DND-41 (cell line): ENCODE data around the gene IRF5.

Source experiments
- EZH2 ChIP-seq: IDR thresholded peaks from 3 replicates; pipeline ENCODE4 v1.6.1; 2012; ENCODE audit warnings: borderline replicate concordance, low read depth, mild to moderate bottlenecking, moderate library complexity, low read length, inconsistent platforms; ENCODE audit not compliant: severe bottlenecking
- TF ChIP-seq, protein P1 (sequence below): IDR thresholded peaks from 2 replicates; pipeline ENCODE4 v1.5.1; 2012; ENCODE audit warnings: borderline replicate concordance, low read length, moderate library complexity, mild to moderate bottlenecking; ENCODE audit not compliant: poor library complexity, severe bottlenecking; ENCODE audit errors: extremely low read depth

DNA sequence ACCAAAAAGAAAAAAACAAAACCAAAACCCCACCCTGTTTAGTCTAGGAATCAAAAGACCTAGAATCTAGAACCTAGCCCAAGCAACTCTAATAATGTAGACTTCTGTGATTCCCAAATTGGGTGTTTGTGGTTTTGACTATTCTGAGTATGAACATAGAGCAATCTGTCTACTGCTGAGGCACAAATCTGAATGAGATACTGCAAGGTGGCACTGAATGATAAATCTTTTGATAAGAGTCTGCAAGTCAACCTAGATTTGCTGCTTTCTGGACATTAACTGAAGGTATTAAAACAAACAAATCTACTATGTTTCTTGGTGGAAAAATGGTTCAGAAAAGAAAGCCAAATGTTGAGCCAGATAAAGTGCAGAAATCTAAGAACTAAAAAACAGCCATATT lies 50.6 kb downstream of the IRF5 start:
- TF ChIP-seq, protein P1, sequence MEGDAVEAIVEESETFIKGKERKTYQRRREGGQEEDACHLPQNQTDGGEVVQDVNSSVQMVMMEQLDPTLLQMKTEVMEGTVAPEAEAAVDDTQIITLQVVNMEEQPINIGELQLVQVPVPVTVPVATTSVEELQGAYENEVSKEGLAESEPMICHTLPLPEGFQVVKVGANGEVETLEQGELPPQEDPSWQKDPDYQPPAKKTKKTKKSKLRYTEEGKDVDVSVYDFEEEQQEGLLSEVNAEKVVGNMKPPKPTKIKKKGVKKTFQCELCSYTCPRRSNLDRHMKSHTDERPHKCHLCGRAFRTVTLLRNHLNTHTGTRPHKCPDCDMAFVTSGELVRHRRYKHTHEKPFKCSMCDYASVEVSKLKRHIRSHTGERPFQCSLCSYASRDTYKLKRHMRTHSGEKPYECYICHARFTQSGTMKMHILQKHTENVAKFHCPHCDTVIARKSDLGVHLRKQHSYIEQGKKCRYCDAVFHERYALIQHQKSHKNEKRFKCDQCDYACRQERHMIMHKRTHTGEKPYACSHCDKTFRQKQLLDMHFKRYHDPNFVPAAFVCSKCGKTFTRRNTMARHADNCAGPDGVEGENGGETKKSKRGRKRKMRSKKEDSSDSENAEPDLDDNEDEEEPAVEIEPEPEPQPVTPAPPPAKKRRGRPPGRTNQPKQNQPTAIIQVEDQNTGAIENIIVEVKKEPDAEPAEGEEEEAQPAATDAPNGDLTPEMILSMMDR = no peak
- TF ChIP-seq EZH2 = no peak
